COLO668 (cell line): ENCODE measurements around the gene CALCR.

ENCODE experiments used
- DNase-seq: peaks from one replicate; lab custom pipeline; 2025; ENCODE audit not compliant: unreplicated experiment; lab: John Stamatoyannopoulos, UW

Gene CALCR

GRCh38 chr7:93453262-93453661, 121.3 kb downstream of the CALCR start:
- no peak for DNase-seq

- no peak for DNase-seq
Measured at GRCh38 chr7:93448176-93448575, 126.3 kb downstream of the CALCR start.

GRCh38 chr7:93447509-93447908, 127.0 kb downstream of the CALCR start:
- DNase-seq: no peak

- DNase-seq: peak; percentile 37
Measured at GRCh38 chr7:93442478-93443224, 131.9 kb downstream of the CALCR start.

GRCh38 chr7:93435791-93436190, 138.7 kb downstream of the CALCR start:
- no peak for DNase-seq

- DNase-seq: no peak
Measured at GRCh38 chr7:93432130-93432529, 142.4 kb downstream of the CALCR start.

- DNase-seq: no peak
Measured at GRCh38 chr7:93430917-93431588, 143.5 kb downstream of the CALCR start.

- DNase-seq: no peak
Measured at GRCh38 chr7:93429563-93429962, 145.0 kb downstream of the CALCR start.

- DNase-seq: no peak
Measured at GRCh38 chr7:93427107-93427506, 147.4 kb downstream of the CALCR start.

- no peak for DNase-seq
Measured at GRCh38 chr7:93426155-93426696, 148.3 kb downstream of the CALCR start.

GRCh38 chr7:93414574-93414973, 159.9 kb downstream of the CALCR start:
- DNase-seq: no peak

- DNase-seq: no peak
Measured at GRCh38 chr7:93409324-93409723, 165.2 kb downstream of the CALCR start.

- DNase-seq: no peak
Measured at GRCh38 chr7:93407239-93407638, 167.3 kb downstream of the CALCR start.

- no peak for DNase-seq
Measured at GRCh38 chr7:93402944-93403343, 171.6 kb downstream of the CALCR start.

GRCh38 chr7:93399642-93400041, 174.9 kb downstream of the CALCR start:
- DNase-seq: no peak

- no peak for DNase-seq
Measured at GRCh38 chr7:93392984-93393383, 181.5 kb downstream of the CALCR start.

GRCh38 chr7:93390660-93391059, 183.9 kb downstream of the CALCR start:
- no peak for DNase-seq

- no peak for DNase-seq
Measured at GRCh38 chr7:93382362-93382761, 192.2 kb downstream of the CALCR start.

- no peak for DNase-seq
Measured at GRCh38 chr7:93378131-93378760, 196.3 kb downstream of the CALCR start.

GRCh38 chr7:93375603-93376002, 198.9 kb downstream of the CALCR start:
- no peak for DNase-seq
